H9 (cell line): ENCODE measurements around the gene PDRG1. TPM values are rescaled to one million over a fixed set of nuclear protein-coding genes. Genes with fewer than 3 reads are reported as not detected.

Experiments used
- DNase-seq: peaks from one replicate; pipeline ENCODE4 v3.0.0-alpha.2; 2017
- H2AFZ ChIP-seq: one replicate; pipeline ENCODE4 v1.6.1; 2013; ENCODE audit warnings: mild to moderate bottlenecking, low read length, control low read depth, moderate library complexity
- H2AK5ac ChIP-seq: 2 replicates; pipeline ENCODE4 v1.6.1; 2013; ENCODE audit warnings: low read length, control low read depth, mixed read lengths; ENCODE audit not compliant: insufficient read length
- H2BK120ac ChIP-seq: one replicate; pipeline ENCODE4 v1.6.1; 2013; ENCODE audit warnings: low read depth, mild to moderate bottlenecking, low read length, control low read depth, inconsistent platforms; ENCODE audit not compliant: poor library complexity, severe bottlenecking
- H2BK12ac ChIP-seq: 2 replicates; pipeline ENCODE4 v1.6.1; 2013; ENCODE audit warnings: low read length, control low read depth, mixed read lengths, low read depth; ENCODE audit not compliant: insufficient read length
- H2BK15ac ChIP-seq: 2 replicates; pipeline ENCODE4 v1.6.1; 2013; ENCODE audit warnings: low read depth, low read length, control low read depth
- H2BK20ac ChIP-seq: one replicate; pipeline ENCODE4 v1.6.1; 2013; ENCODE audit warnings: low read depth, mild to moderate bottlenecking, low read length, control low read depth, inconsistent platforms; ENCODE audit not compliant: poor library complexity, severe bottlenecking
- H2BK5ac ChIP-seq: 2 replicates; pipeline ENCODE4 v1.6.1; 2013; ENCODE audit warnings: low read length, control low read depth, mixed read lengths; ENCODE audit not compliant: insufficient read length
- H3K14ac ChIP-seq: 2 replicates; pipeline ENCODE4 v1.6.1; 2013; ENCODE audit warnings: low read length, control low read depth; ENCODE audit not compliant: insufficient read depth
- H3K18ac ChIP-seq: 2 replicates; pipeline ENCODE4 v1.6.1; 2013; ENCODE audit warnings: low read depth, mild to moderate bottlenecking, mixed read lengths, low read length, control low read depth; ENCODE audit not compliant: insufficient read length
- H3K23ac ChIP-seq: 2 replicates; pipeline ENCODE4 v1.6.1; 2013; ENCODE audit warnings: low read length, control low read depth, mixed read lengths, low read depth; ENCODE audit not compliant: insufficient read length
- H3K23me2 ChIP-seq: 2 replicates; pipeline ENCODE4 v1.6.1; 2013; ENCODE audit warnings: low read depth, mild to moderate bottlenecking, mixed read lengths, low read length, control low read depth; ENCODE audit not compliant: insufficient read length, poor library complexity, severe bottlenecking
- H3K27ac ChIP-seq: 2 replicates; pipeline ENCODE4 v1.5.1; 2013; ENCODE audit warnings: low read length, control low read depth, mixed read lengths, low read depth; ENCODE audit not compliant: insufficient read length
- H3K27me3 ChIP-seq: 2 replicates; pipeline ENCODE4 v1.6.1; 2013; ENCODE audit warnings: low read length, control low read depth, inconsistent platforms; ENCODE audit not compliant: insufficient read depth
- H3K4ac ChIP-seq: 2 replicates; pipeline ENCODE4 v1.6.1; 2013; ENCODE audit warnings: low read depth, mild to moderate bottlenecking, control low read depth, inconsistent platforms, low read length, moderate library complexity
- H3K4me1 ChIP-seq: 2 replicates; pipeline ENCODE4 v1.6.1; 2013; ENCODE audit warnings: low read length, control low read depth, inconsistent platforms; ENCODE audit not compliant: insufficient read depth
- H3K4me2 ChIP-seq: 2 replicates; pipeline ENCODE4 v1.6.1; 2013; ENCODE audit warnings: low read length, control low read depth, mixed read lengths; ENCODE audit not compliant: insufficient read length, insufficient read depth
- H3K56ac ChIP-seq: 2 replicates; pipeline ENCODE4 v1.6.1; 2013; ENCODE audit warnings: low read depth, mild to moderate bottlenecking, mixed read lengths, low read length, control low read depth; ENCODE audit not compliant: insufficient read length
- H3K79me1 ChIP-seq: 2 replicates; pipeline ENCODE4 v1.6.1; 2013; ENCODE audit warnings: low read depth, mild to moderate bottlenecking, moderate library complexity, low read length, control low read depth, inconsistent platforms; ENCODE audit not compliant: insufficient read depth, poor library complexity, severe bottlenecking
- H3K79me2 ChIP-seq: 2 replicates; pipeline ENCODE4 v1.6.1; 2013; ENCODE audit warnings: low read length, control low read depth, inconsistent platforms; ENCODE audit not compliant: insufficient read depth
- H3K9ac ChIP-seq: 2 replicates; pipeline ENCODE4 v1.6.1; 2013; ENCODE audit warnings: low read length, control low read depth, mixed read lengths; ENCODE audit not compliant: insufficient read length; ENCODE audit errors: extremely low read depth
- H3K9me3 ChIP-seq: one replicate; pipeline ENCODE4 v1.6.1; 2013; ENCODE audit warnings: low read depth, low read length, inconsistent platforms; ENCODE audit not compliant: control insufficient read depth
- H3T11ph ChIP-seq: one replicate; pipeline ENCODE4 v1.6.1; 2013; ENCODE audit warnings: mild to moderate bottlenecking, low read length, control low read depth, inconsistent platforms
- H4K20me1 ChIP-seq: one replicate; pipeline ENCODE4 v1.6.1; 2013; ENCODE audit not compliant: control insufficient read depth, insufficient read length, insufficient read depth
- H4K5ac ChIP-seq: 2 replicates; pipeline ENCODE4 v1.6.1; 2013; ENCODE audit warnings: low read depth, mild to moderate bottlenecking, mixed read lengths, low read length, control low read depth; ENCODE audit not compliant: insufficient read length
- H4K8ac ChIP-seq: replicated peaks from 2 replicates; pipeline ENCODE4 v1.6.1; 2013; ENCODE audit warnings: low read length, control low read depth, mixed read lengths, low read depth; ENCODE audit not compliant: insufficient read length
- H4K91ac ChIP-seq: 2 replicates; pipeline ENCODE4 v1.6.1; 2013; ENCODE audit warnings: low read depth, mild to moderate bottlenecking, moderate library complexity, mixed read lengths, low read length, control low read depth; ENCODE audit not compliant: insufficient read length
- H3K27ac Mint-ChIP-seq, 3 experiments: 2 replicates in 2 of 3; 3 replicates in 1 of 3; pipeline ENCODE4 v1.8.0; 2020 to 2021; ENCODE audit warnings: mixed read lengths in 3 of 3, mild to moderate bottlenecking in 1 of 3, moderate library complexity in 1 of 3
- H3K27me3 Mint-ChIP-seq: 2 replicates; pipeline ENCODE4 v1.8.0; 2021; ENCODE audit warnings: low read depth, mild to moderate bottlenecking, moderate library complexity, mixed read lengths
- H3K36me3 Mint-ChIP-seq, 3 experiments: 2 replicates in 2 of 3; 3 replicates in 1 of 3; pipeline ENCODE4 v1.8.0; 2020 to 2021; ENCODE audit warnings: low read depth in 3 of 3, mixed read lengths in 3 of 3; ENCODE audit not compliant: insufficient read depth in 1 of 3
- H3K4me1 Mint-ChIP-seq, 2 experiments: 2 replicates each; pipeline ENCODE4 v1.8.0; 2020; ENCODE audit warnings: mixed read lengths in 2 of 2
- H3K4me3 Mint-ChIP-seq, 2 experiments: 2 replicates in 1 of 2; 3 replicates in 1 of 2; pipeline ENCODE4 v1.8.0; 2020 to 2021; ENCODE audit warnings: mild to moderate bottlenecking in 2 of 2, mixed read lengths in 2 of 2, moderate library complexity in 1 of 2
- H3K9me3 Mint-ChIP-seq, 2 experiments: 2 replicates in 1 of 2; 3 replicates in 1 of 2; pipeline ENCODE4 v1.8.0; 2020; ENCODE audit warnings: mild to moderate bottlenecking in 2 of 2, mixed read lengths in 2 of 2, moderate library complexity in 1 of 2
- WGBS: extraction: QIAGEN DNeasy Blood & Tissue Kit; methylation state at CpG from one replicate; pipeline ENCODE4 v1.1.7; 2013; ENCODE audit warnings: missing lambda C conversion rate, low lambda C conversion rate, mixed read lengths; ENCODE audit not compliant: insufficient read length; ENCODE audit errors: extremely low coverage; 5-methylcytosine and 5-hydroxymethylcytosine counted together
- total RNA-seq: library from RNA; stranded (reverse); gene quantifications from 2 replicates; pipeline ENCODE4 v1.2.1, GENCODE V29; 2021
- TF ChIP-seq, protein P1 (sequence below): fragments of 200-600 bp; sonication (generic); conservative IDR thresholded peaks from 3 replicates; pipeline ENCODE4 v1.8.0; 2021; ENCODE audit warnings: antibody characterized with exemption, mild to moderate bottlenecking

Gene PDRG1
- total RNA-seq, 1 experiment from 2014 or later, result 32.2 TPM

DNA sequence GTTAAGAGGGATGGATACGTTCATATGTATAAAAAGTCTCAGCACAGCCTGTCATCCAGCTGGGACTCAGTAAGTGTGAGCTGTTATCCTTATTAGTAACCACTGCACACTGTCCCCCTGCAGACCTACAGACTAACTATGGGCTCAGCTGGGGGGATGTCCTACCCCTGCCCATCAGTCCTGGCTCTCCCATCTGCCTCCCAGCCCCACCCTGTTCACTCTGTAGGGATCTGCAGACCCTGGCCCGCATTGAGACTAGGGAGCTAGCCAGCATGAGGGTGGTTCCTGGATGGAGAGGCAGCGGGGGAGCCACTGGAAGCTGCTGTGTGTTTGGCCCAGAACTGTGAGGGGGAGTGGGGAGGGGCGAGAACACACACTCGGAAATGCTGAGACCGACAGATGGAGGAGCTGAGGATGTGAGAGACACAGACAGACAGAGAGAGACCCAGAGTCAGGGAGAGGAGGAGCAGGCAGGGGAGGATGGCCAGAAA lies 33.2 kb upstream of the PDRG1 start:
- H3K4me1 Mint-ChIP-seq, result peaks cover 2% of the 10 kb centered on the region in 2 experiments; a peak in 1 of 4 replicates
- H3K4me3 Mint-ChIP-seq, result no peak overlapping the region

More for the DNA sequence above, 33.2 kb upstream of the PDRG1 start:
- Histone ChIP-seq H4K5ac (no peak overlapping the region), H3K18ac (no peak overlapping the region), H2BK120ac (no peak overlapping the region), H3K79me1 (no peaks in the 10 kb centered on the region), H2BK15ac (no peak overlapping the region), H3K14ac (no peak overlapping the region), H4K8ac (no peak overlapping the region), H2AFZ (no peak overlapping the region), H3K27me3 (no peaks in the 10 kb centered on the region), H4K20me1 (no peaks in the 10 kb centered on the region), H3K9ac (no peak overlapping the region), H2AK5ac (no peak overlapping the region), H3K27ac (no peak overlapping the region), H3K4me2 (no peak overlapping the region), H4K91ac (no peak overlapping the region), H3K23ac (no peak overlapping the region), H3K23me2 (no peaks in the 10 kb centered on the region), H2BK12ac (no peak overlapping the region), H3T11ph (no peak overlapping the region), H3K56ac (no peak overlapping the region), H3K4ac (no peak overlapping the region), H3K4me1 (no peaks in the 10 kb centered on the region), H2BK5ac (no peak overlapping the region), H2BK20ac (no peak overlapping the region), H3K79me2 (no peaks in the 10 kb centered on the region), H3K9me3 (no peaks in the 10 kb centered on the region)
- no peak for DNase-seq
- WGBS, result no CpG with 5 or more reads among the region's 6 CpGs
- Mint-ChIP-seq H3K36me3 (no peaks in the 10 kb centered on the region), H3K27me3 (peaks cover 6% of the 10 kb centered on the region), H3K9me3 (no peaks in the 10 kb centered on the region), H3K27ac (no peak overlapping the region)
- TF ChIP-seq, protein P1, sequence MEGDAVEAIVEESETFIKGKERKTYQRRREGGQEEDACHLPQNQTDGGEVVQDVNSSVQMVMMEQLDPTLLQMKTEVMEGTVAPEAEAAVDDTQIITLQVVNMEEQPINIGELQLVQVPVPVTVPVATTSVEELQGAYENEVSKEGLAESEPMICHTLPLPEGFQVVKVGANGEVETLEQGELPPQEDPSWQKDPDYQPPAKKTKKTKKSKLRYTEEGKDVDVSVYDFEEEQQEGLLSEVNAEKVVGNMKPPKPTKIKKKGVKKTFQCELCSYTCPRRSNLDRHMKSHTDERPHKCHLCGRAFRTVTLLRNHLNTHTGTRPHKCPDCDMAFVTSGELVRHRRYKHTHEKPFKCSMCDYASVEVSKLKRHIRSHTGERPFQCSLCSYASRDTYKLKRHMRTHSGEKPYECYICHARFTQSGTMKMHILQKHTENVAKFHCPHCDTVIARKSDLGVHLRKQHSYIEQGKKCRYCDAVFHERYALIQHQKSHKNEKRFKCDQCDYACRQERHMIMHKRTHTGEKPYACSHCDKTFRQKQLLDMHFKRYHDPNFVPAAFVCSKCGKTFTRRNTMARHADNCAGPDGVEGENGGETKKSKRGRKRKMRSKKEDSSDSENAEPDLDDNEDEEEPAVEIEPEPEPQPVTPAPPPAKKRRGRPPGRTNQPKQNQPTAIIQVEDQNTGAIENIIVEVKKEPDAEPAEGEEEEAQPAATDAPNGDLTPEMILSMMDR, result no peak
